GM18526 (cell line): ENCODE data around the gene LY9.

Source experiments
- POLR2A ChIP-seq: IDR thresholded peaks from 3 replicates; pipeline ENCODE4 v1.6.1; 2011; ENCODE audit not compliant: insufficient read length; ENCODE audit errors: extremely low read depth

The LY9 gene, protein sequence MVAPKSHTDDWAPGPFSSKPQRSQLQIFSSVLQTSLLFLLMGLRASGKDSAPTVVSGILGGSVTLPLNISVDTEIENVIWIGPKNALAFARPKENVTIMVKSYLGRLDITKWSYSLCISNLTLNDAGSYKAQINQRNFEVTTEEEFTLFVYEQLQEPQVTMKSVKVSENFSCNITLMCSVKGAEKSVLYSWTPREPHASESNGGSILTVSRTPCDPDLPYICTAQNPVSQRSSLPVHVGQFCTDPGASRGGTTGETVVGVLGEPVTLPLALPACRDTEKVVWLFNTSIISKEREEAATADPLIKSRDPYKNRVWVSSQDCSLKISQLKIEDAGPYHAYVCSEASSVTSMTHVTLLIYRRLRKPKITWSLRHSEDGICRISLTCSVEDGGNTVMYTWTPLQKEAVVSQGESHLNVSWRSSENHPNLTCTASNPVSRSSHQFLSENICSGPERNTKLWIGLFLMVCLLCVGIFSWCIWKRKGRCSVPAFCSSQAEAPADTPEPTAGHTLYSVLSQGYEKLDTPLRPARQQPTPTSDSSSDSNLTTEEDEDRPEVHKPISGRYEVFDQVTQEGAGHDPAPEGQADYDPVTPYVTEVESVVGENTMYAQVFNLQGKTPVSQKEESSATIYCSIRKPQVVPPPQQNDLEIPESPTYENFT

DNA sequence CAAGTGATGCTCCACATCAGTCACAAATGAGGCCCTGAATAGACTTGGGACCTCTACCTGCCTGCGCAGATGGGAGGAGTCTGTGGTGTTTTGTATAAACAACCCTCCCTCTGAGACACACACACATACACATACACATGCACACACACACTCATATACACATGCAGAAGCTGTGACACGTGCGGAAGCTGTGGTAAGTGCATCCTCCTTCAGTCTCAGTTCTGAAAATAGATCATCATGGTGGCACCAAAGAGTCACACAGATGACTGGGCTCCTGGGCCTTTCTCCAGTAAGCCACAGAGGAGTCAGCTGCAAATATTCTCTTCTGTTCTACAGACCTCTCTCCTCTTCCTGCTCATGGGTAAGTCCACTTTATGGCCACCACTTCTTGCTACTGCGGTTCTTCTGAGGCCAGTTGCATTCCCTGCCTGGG is at the start of gene LY9:
Gene LY9, plus strand, starts transcription at position 224 of the 433 bp plus-strand sequence. Its CDS starts 14 bp downstream, at position 238.
- TF ChIP-seq POLR2A: no peak

- no peak for TF ChIP-seq POLR2A
These were observed 49.0 kb upstream of the LY9 start for GRCh38 chr1:160746836-160747500.

DNA sequence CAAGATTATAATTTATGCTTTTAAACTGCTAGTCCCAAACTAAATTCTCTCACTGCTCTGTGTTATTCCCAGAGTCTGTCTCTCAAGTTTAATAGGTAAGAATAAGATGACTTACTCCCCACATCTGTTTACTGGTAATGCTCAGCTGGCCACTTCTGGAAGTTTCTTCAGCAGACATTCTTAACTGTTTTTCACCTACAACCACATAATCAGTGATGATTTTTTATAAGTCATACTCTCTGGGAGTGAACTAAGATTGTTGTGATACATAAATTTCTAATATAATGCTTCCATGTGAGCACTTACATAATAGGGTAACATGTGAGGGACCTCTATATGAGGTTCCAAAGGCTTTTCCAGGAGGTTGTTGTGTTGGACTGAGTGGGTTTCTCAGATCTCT is 48.3 kb upstream of the LY9 start:
- TF ChIP-seq POLR2A: no peak

- no peak for TF ChIP-seq POLR2A
These were observed 47.6 kb upstream of the LY9 start for GRCh38 chr1:160748181-160748877.

DNA sequence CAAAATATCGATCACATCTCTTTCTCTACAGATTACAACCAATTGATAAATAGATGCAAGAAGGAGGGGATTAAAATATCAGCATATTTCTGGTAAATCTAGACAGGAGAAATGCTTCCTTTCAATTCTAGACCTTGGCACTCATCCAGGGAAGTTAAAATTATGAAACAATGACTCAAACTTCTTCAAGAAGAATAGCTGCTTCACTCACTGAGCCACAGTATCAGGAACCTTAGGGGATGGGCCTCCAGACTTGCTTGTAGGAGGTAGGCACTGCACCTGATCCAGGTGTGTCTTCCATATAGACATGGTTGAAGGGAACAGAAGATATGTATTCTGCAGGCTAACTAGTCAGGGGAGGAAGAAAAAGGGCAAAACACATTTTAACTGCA is 47.1 kb upstream of the LY9 start:
- no peak for TF ChIP-seq POLR2A

DNA sequence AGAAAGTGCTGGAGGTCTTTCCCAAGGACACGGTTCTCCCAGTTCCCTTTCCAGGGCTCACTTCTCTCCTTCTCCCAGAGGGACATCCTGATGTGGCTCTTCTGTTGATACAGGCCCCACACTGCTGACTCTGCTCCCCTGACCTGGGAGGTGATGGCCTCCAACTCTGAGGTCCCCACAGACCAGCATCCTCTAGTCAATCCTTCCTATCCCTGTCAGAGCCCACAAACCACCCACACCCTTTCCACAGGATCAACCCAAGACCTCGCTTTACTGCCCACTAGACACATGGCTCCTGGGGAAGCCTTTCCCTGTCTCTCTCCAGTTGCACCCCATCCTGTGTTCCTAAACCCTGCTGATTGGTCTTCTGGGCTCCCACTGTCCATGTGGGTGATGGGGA is 45.4 kb upstream of the LY9 start:
- TF ChIP-seq POLR2A: no peak

DNA sequence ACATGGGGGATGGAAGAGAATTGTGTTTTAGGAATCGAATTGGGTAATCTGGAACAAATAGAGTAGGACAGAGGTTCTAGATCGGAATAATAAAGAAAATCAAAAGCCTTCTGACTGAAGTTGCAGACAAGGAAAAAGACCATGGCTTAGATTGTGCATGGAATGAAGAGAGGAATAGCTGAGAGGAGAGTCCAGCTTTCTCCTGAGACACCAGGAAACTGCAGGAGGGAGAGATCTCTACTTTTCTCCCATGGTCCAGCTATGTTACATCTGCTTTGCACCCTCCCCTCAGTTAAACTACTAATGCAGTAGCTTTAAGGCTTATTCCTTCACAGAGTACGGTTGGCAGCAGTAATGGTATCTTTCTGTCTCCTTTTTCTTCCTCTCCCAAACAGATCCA is 43.6 kb upstream of the LY9 start:
- no peak for TF ChIP-seq POLR2A

DNA sequence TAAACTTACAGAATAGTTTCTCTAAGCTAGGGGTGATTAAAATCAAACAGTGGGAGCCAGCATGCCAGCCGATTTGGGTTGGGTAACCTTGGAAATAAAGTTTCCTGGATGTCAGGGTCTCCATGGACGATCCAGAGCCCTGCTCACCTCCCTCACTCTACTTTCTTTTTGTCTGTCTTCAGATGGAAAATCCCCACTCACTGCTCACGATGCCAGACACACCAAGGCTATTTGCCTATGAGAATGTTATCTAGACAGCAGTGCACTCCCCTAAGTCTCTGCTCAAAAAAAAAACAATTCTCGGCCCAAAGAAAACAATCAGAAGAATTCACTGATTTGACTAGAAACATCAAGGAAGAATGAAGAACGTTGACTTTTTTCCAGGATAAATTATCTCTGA is 43.0 kb upstream of the LY9 start:
- TF ChIP-seq POLR2A: no peak

- TF ChIP-seq POLR2A: no peak
These were observed 42.4 kb upstream of the LY9 start for GRCh38 chr1:160753594-160753993.

DNA sequence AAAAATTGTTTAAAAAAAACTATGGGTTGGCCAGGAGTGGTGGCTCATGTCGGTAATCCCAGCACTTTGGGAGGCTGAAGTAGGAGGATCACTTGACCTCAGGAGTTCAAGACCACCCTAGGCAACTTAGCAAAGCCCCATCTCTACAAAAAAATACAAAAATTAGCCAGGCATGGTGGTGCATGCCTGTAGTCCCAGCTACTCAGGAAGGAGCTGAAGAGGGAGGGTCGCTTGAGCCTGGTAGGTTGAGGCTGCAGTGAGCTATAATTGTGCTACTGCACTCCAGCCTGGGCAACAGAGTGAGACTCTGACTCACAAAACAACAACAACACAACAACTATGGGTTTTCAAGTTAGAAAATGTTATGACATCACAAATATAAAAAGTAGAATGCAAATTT is 40.5 kb upstream of the LY9 start:
- TF ChIP-seq POLR2A: no peak

DNA sequence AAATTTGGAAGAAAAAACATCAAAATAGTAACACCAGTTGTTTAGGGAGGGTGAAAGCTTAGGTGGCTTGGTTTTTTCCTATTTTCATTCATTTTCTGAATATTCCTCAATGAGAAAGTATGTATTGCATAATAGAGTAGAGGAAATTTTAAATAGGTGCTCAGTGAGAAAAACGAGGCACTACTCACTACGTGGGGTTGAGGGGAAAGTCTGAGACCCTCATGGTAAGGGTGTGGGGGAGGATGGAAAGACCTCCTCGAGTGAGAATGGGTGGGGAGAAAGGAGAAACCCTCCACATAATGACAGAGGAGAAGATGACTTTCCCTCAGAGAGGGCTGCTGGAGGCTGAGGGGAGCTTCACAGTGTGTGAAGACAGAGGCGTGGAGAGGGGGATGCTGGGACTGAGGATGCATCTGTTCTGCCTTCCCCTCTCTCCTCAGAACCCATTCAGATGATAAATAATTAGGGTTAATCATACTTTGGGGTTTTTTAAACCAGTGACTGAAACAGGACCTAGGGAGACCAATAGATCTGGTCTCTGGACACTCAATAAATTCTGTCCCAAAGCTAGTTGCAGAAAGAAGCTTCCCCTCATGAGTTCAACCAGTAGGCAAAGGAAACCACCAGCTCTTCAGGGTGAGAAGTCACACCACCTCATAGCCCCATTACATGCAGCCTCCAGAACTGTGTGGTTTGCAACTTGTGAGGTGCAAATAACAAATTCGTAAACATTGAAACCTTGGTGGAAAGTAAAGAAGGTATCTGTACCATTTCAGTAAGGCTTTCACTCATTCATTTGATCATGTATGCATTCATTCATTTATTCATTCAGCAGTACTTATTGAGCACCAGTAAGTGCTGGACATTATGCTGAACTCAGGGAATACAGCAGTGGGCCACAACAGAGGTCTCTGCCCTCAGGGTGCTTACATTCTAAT is 39.8 kb upstream of the LY9 start:
- TF ChIP-seq POLR2A: peak; percentile 16

GRCh38 chr1:160756849-160757201 is 39.1 kb upstream of the LY9 start:
- TF ChIP-seq POLR2A: no peak

DNA sequence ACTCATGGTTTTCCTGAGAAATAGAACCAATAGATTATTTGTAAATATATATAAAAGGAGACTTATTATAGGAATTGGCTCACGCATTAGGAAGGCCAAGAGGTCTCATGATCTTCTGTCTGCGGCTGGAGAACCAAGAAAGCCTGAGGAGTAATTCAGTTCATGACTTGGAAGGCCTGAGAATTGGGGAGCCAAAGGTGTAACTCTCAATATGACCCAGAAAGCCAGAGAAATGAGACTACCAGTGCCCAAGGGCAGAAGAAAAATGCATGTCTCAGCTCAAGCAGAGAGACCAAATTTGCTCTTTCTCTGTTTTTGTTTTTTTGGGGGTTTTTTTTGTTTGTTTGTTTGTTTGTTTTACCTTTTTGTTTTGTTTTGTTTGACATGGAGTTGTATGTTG is 37.5 kb upstream of the LY9 start:
- no peak for TF ChIP-seq POLR2A

GRCh38 chr1:160759740-160760139 is 36.2 kb upstream of the LY9 start:
- TF ChIP-seq POLR2A: no peak
